Stimulated activated CD4-positive, alpha-beta T cell treated with anti-CD3 and anti-CD28 coated beads, Interleukin-4, amount 100 ng/mL, for 4 hours (primary cell): ENCODE data around the gene SLC6A19.
"Not testable (repeated sequence)": the region's sequence is repeated elsewhere in the genome, so short reads cannot be mapped to it uniquely, and the experiment has no call there.

Experiments used
- DNase-seq, 2 experiments: peaks; one replicate each; pipeline ENCODE4 v3.0.0-alpha.2; 2020

The SLC6A19 gene

DNA sequence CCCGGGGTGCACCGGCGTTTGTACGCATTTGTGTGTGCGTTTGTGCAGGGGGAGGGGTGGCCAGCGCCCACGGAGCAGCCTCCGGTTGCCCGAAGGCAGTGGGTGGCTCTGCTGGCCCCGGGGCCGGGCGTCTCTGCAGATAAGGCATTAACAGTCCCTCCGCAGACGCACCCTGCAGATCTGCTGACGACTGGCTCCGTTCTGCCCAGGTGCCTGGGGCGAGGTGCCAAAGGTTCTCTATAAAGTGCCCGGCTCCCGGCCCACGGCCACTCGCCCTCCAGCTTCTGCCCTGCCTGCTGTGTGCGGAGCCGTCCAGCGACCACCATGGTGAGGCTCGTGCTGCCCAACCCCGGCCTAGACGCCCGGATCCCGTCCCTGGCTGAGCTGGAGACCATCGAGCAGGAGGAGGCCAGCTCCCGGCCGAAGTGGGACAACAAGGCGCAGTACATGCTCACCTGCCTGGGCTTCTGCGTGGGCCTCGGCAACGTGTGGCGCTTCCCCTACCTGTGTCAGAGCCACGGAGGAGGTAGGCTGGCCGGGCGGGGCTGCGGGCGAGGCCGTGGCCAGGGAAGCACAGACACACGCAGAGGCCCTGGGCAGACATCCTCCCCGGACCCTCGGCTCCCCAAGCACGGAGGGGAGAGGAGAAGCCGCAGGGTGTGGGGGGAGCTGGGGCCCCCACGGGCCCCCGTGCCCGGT is at the start of gene SLC6A19:
SLC6A19 (plus strand) TSS at position 269 of the 699 bp plus-strand sequence; CDS start at position 325, 56 bp downstream.
- DNase-seq: no peak

DNA sequence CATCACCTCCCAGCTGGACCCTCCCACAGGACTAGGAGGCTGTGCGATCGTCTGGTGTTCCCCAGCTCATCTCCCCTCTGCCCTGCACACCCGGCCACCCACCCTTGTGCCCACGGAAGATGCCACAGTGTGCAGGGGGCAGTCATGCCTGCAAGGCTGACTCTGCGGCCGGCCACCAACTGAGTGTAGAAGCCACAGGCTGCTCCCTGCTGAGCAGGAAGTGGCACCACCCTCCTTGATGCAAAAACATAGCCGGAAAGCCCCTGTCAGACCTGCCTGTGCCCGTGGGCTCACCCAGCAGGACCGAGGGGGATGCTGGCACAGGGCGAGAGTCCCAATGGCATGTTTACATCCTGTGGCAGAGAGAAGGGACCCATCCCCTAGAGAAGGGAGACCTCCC is 49.2 kb upstream of the SLC6A19 start:
- DNase-seq: no peak

DNA sequence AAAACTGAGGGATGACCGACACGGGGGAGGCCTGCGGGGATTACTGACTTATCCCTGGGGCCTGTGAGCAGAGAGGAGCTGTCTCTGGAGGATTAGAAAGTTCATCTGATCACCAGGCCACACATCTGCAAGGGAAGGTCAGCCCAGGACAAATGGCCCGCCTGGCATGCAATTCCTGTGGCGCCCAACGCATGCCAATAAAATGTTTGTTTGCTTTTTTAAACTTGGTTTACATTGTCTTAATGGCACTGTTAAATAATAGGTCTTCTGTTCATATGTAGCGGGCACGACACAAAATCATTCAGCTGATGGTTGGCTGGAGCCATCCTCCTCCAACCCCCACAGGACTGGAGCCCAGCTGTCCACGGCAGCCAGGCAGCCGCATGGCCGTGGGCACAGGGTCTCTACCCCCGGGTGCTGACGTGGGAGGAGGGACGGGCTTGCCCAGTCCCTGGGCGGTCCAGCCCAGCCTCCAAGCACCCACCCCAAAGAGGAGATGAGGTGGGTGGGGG is 48.6 kb upstream of the SLC6A19 start:
- no peak for DNase-seq

DNA sequence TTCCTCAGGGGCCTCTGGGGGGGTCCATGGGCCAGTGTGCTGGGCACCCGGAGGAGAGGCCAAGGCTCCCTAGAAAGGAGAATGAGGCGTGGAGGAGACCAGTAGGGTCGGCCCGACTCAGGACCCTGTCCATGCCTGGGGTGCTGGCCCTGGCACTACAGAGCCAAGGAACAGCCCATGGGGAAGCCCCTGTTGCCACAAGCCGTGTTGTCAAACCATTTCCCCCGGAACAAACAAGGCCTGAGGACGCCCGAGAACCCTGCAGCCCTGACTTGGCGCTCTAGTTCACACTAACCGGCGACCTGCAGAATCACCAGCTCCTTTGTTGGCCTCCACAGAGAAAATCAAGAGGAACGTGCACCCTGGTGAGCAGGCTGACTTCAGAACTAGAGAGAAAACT is 48.0 kb upstream of the SLC6A19 start:
- no peak for DNase-seq

DNA sequence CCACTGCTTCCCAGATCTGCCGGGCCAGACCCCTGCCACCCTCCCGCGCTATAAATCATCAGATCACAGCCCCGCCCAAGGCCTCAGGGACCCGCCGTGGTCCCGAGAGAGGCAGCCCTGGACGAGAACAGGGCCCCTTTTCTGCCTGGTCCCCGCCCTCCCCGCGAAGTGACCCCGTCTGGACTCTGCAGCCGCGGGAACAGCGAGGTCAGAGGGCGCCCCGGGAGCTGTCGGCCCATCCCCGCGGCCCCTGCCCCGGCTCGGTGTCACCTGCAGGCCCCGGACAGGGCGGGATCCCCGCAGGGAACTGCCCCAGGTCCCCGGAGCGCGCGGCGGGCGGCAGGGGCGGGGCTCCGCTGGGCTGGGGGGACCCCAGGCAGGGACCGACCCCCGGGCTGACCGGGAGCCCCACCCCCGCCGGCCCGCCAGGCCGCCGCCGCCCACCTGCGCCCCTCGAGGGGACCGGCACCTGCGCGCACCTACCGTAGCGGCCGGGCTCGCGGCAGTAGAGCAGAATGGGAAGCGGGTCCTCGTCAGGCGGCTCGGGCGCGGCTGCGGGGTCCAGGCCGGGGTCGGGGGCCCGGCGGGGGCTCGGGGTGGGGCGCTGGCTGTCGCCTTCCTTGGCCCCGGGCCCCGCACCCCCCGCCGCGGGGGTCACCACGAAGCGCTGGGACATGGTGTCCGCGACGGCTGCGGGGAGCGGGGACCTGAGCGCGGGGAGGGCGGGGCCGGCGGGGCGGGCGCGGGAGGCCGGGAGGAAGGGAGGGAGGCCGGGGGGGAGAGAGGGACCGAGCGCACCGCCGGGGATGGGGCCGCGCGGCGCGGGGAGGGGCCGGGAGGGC is 46.0 kb upstream of the SLC6A19 start:
- no peak for DNase-seq

DNA sequence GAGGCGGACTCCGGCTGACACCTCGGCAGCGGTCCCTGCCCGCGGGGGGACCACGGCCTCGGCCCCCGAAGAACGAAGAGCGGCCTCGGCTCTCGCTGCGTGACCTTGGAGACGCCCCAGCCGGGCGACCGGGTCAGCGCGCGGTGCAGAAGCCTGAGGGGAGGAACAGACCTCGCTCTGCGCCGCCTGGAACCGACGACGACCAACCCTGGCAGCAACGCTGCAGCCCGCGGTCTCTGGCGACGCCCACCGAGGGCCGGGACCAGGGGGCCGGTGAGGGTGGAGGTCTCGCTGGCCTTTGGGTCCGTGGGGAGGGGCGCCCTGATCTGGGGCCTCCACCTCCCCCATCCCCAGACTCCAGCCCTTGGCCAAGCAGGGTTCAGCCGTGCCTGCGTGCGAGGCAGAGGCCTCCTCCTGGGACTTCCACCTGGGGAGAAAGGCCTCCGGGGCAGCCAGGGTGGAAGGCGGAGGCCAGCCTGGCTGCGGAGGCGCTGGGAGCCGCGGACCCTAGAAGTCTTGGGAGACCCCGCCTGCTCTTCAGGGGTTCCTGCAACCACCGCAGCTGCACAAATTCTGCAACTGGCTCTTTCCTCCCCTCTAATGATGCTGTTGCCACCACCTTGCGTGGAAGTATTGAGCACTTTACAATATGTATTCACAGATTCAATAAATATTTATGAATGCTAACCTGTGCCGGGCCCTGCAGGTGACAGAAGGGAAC is 45.2 kb upstream of the SLC6A19 start:
- DNase-seq: no peak

DNA sequence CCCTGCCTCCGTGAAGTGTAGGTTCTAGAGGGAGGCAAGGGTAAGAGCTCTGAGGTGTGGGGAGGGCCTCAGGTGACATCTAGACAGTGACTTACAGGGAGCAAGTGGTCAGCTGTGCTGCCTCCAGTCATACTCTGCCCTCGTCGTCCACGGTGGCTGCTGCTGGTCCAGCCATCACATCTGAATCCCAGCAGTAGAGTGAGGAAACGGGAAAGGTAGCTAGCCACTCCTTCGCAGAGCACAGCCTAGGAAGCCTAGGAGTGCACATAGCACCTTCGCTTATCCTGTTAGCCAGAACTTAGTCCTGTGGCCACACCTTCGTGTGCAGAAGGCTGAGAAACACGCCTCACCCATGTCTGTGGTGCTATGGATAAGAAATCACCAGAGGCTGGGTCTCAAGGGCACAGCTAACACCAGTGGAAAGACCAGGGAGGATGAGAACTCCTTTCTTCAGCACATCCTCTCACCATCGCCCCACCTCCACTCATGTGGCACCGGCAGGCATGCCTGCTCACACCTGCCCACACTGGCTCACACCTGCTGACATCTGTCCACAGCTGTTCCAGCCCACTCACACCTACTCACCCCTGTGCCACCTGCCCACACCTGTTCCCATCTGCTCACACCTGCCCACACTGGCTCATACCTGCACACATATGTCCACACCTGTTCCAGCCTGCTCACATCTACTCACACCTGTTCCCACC is 44.5 kb upstream of the SLC6A19 start:
- no peak for DNase-seq

DNA sequence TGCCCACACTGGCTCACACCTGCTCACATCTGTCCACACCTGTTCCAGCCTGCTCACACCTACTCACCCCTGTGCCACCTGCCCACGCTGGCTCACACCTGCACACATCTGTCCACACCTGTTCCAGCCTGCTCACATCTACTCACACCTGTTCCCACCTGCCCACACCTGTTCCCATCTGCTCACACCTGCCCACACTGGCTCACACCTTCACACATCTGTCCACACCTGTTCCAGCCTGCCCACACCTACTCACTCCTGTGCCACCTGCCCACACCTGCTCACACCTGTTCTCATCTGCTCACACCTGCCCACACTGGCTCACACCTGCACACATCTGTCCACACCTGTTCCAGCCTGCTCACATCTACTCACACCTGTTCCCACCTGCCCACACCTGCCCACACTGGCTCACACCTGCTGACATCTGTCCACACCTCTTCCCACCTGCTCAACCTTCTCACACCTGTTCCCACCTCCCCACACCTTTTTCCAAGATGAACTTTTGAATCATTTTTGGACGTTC is 43.9 kb upstream of the SLC6A19 start:
- DNase-seq: not testable (repeated sequence)

DNA sequence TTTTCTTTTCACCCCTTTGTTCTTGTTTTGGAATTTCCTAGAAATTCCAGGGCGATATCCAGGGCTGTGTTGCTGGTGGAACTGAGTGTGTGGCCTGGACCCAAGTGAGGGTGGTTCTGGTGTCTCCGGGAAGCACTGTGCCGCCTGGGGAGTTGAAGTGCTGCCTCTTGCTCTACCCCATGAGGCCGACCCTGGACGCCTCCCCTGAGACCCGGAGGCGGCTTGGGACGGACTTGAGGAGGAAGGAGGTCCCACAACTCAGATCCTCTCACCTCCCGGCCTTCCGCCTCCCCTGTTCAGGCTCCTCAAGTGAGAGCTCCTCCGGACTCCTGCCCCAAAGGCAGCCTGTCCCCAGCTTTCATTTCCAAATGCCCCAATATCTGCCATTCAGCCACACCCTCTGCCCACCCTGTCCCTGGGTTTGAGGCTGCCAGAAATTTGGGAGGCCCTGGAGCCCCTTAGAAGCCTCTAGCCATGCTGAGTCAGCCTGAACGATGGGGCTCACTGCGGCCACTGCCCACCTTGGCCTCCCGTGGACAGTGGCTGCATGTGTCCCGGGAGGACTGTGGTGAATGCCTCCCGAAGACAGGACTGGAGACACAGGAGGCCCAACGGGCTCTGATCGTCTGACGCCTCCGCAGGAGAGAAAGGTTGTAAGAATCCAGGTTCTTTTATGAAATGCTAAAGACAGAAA is 42.6 kb upstream of the SLC6A19 start:
- DNase-seq: no peak

DNA sequence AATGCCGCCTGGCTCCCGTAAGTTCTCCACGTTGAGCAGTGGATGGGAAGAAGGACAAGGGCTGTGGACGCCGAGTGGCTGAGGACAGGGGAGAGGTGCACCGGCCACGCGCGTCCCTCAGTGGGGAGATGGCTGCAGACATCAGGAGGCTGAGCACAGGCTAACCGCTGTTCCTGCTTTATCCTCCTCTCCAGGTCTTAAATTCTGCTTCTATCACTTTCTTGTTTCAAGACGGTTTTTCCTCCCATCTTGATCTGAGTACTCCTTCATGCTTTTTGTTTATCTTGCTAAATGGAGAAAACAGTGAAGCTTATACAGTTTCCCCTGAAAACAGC is 42.1 kb upstream of the SLC6A19 start:
- no peak for DNase-seq

DNA sequence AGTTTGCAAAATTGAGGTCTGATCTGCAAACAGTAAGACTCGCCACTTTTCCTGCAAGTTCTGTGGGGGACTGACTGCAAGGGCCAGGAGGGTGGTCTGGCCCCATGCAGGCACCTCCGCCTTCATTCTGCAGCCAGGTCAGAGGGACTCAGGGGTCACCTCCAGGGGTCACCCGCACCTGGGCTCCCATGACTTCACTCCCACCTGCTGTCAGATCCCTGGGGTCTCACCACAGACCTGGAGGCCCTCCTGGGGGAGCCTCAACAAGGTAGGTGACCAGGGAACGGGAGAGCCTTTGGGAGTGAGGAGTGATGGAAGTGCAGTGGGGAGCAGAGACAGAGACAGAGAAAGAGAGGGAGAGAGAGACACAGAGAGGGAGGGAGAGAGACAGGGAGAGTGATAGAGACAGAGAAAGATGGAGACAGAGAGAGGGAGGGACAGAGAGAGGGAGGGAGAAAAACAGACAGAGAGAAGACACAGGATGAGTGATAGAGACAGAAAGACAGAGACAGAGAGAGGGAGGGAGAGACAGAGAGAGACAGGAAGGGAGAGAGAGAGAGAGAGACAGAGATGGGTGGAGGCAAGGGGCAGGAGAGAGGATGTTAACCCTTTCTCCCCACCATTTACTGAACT is 41.5 kb upstream of the SLC6A19 start:
- no peak for DNase-seq

DNA sequence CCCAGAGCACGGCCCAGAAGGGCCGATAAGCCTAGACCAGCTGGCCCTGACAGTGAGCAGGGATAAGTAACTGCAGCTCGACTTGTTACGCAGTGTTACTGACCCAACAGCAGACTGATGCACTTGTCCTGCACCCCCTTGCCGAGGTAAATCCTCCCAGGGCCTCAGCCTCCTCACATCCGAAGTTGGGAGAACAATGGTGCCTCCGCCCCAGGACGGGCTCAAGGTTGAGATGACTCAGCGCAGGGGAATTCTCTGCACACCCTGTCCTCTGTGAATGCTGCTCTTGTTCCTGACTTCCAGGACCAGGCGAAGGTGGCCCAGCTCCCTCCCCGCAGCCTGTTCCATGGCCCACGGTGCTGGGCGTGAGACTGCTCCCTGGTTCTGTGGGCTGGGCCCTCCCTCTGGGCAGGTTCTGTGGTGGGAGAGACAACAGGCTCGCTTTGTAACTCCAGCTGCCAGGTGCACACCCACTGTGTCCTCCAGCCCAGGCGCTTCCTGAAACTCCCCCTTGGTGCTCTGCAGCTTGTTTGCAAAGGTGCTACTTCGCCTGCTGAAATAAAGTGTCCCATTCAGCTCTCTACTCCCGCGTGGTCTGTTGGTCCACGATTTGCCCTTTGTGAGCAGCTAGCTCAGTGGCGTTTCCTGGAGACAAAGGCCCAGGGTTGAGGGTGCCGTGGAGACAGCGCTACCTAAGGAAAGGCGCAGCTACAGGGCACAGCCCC is 40.1 kb upstream of the SLC6A19 start:
- no peak for DNase-seq

DNA sequence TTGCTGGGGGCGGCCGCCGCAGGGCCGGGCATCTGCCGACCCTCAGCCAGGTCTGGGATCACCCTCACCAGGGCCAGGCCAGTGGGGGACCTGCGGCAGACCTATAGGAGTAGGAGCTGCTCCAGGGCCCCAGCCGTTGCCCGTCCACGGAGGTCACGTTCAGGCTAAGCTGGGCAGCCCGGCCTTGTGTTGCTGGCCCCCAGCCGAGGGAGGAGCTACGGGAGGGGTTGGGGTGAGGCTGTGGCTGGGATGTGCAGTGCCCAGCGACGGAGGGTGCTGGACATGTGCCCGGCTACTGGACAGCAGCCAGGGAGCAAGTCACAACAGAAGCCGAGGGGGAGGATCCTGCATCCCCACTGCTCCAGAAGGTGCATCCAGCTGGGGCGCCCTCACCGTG is 39.6 kb upstream of the SLC6A19 start:
- no peak for DNase-seq

DNA sequence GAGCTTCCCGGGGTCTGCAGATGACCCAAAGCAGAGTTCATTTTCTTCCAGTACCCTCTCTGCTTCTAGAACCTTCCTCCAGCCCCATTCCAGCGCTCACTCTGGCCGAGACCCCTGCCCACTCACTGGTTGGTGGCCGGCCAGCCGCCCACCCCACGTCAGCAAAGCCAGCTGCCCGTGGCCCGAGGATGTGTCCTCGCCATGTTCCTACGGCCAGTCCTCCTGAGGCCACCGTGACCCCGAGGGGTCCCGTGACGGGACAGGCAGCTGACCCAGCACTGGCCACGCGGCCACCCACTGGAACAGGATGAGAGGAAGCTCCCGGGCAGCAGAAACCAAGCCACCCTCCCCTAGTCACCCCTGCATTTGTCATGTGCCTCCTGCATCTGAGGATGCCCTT is 39.1 kb upstream of the SLC6A19 start:
- DNase-seq: no peak

DNA sequence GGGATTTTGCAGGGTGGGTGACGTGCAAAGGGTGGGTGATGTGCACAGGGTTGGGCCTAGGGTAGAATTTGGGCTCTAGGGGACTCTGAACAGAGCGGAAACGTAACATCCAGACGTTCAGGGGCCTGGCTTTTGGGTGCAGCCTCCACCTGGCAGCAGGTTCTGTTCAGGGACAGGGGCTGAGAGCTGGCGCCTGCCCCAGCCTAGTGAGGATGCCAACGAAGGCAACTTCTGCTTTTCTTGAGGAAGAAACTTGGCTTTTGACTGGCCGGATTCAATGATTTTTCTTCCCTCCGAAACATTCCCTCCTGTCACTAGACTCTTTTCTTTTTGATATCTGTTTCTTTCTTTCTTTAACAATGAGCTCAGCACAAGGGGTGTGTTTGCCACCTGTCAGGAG is 38.6 kb upstream of the SLC6A19 start:
- DNase-seq: no peak

DNA sequence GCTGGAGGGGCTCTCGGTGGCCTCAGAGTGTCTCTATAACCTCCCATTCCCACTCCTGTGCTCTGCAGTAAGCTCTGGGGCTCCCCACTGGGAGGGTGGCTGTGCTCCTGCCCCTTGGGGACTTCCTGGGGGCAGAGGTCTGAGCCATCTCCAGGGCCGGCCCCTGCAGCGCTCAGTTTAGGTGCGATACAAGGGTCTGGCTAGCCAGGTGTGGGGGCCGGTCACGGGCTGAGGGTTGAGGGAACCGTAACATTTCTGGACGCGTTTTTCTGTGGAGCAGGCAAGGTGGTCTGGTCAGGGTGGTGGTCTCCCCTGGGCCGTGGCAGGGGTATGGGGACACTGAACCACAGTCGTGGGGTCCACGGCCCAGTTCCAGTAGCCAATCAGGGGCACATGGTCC is 38.0 kb upstream of the SLC6A19 start:
- DNase-seq: no peak

DNA sequence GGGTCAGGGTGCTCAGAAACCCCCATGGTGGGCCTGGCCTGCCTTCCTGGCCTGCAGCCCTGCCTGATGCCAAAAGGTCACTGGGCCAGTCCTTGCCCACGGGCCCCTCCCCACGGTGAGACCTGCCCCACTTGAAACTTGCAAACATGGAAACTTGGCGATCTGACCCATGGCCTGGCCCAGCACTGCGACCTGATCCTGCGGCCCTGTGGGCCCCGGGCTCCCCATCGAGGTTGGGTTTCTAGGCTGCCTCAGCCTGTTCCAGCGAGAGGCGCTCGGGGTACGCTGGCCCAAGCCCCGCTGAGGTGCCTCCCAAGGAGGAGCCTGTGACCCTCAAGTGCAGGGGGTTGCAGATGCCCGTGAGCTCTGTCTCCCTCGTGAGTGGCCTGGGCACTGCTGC is 37.5 kb upstream of the SLC6A19 start:
- no peak for DNase-seq

DNA sequence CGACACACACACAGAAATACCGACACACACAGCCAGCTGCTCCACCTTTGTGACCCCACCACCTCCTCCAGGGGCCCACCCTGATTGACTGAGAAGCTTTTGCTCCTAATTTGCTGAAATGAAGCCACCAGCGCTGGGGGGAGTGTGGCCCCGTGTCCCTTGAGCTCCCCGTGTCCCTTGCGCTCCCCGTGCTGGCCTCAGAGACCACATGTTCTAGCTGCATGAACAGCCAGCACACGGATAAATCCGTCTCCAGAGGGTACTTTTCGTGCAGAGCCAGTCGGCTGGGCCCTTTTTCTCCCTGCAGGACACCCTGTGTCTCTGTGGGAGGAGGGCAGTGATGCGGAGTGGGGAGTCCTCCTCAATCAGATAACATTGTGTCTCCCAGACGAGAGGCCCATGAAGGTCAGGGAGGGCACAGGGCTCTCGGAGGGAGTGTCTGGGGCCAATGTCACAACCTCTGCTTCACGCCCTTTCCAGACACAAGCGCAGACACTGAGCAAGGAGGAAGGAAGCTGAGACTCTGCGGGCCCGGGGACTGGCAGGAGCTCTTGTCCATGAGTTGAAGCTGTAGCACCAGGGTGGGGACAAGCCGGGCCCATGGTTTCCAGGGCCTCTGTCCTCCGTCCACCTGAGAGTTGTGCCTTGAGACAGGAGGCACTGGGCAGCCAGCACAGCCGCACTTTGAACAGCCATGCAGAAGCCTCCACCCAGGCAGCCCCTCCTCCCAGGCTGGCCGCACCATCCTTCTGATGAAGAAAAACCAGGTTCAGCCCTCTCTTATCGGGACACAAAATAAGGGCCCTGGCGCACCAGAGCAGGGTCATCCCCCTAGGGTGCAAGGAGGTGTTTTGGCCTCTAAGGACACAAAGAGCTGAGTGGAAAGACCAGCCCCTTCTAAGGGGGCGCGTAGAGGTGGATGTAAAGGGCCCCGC is 36.4 kb upstream of the SLC6A19 start:
- no peak for DNase-seq

DNA sequence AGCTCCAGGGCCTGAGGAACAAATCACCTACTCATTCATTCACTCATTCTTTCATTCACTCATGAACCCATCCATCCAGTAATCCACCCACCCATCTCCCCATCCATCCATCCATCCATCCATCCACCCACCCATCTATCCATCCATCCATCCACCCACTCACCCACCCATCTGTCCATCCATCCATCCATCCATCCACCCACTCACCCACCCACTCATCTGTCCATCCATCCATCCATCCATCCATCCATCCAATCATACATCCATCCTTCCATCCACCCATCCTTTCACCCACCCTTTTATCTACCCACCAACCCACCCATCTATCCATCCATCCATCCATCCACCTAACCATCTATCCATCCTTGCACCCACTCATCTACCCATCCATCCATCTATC is 35.5 kb upstream of the SLC6A19 start:
- DNase-seq: no peak

DNA sequence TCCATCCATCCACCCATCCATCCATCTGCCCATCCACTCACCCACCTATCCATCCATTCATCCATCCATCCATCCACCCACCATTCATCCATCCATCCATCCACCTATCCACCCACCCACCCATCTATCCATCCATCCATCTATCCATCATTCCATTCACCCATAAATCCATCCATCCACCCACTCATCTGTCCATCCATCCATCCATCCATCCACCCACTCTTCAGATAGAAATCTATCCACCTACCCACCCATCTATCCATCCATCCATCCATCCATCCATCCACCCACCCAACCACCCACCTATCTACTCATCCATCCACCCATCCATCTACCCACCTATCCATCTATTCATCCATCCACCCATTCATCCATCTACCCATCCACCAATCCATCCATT is 35.0 kb upstream of the SLC6A19 start:
- no peak for DNase-seq
